Measurements from ENCODE around the gene RPP25.
A peak's percentile ranks its signal among the peaks of the same experiment; 100 is the strongest.

GRCh38 chr15:74955796-74956647, 550 bp downstream of the RPP25 start:
- TF ChIP-seq CTCF (IDR thresholded peaks at IDR 0.05): peak; percentile 33 to 73 (median 50)
- TF ChIP-seq POLR2A (IDR thresholded peaks at IDR 0.05): no peak
- TF ChIP-seq EP300 (IDR thresholded peaks at IDR 0.05): peak in 1 of 2 donors; percentile 64

All from tibial nerve (tissue), 4 donors.